Sigmoid colon (tissue), 4 donors: ENCODE measurements around the gene DNAH17.

ENCODE experiments used
- CTCF ChIP-seq, 4 experiments: fragments of 450-650 bp in 3 of 4; fragments of 200-600 bp in 1 of 4; IDR thresholded peaks; one replicate each; pipeline ENCODE4 v1.5.1; 2016 to 2019; ENCODE audit warnings: antibody characterized with exemption in 4 of 4, mild to moderate bottlenecking in 3 of 4, moderate library complexity in 2 of 4
- POLR2AphosphoS5 ChIP-seq, 4 donors: sonication (generic); formaldehyde crosslinking; IDR thresholded peaks; one replicate each; pipeline ENCODE4 v1.6.1; 2017; ENCODE audit warnings: antibody characterized with exemption in 4 of 4

GRCh38 chr17:78476149-78476548 is 101.0 kb downstream of the DNAH17 start:
- no peak for TF ChIP-seq CTCF (IDR thresholded peaks at IDR 0.05)
- no peak for TF ChIP-seq POLR2AphosphoS5 (IDR thresholded peaks at IDR 0.05)
